Measurements from ENCODE around the gene PLAGL1.
A peak's percentile ranks its signal among the peaks of the same experiment; 100 is the strongest.

Gene PLAGL1

GRCh38 chr6:144008120-144008811 lies at the start of gene PLAGL1:
Gene PLAGL1, minus strand, starts transcription at chr6:144008259. Its CDS starts 60,123 bp downstream, at chr6:143948136.
- ATAC-seq (ENCODE audit: low read depth): peak; percentile 82
- H3K27me3 ChIP-seq (ENCODE audit: insufficient read depth, poor library complexity, severe bottlenecking): no peaks in the 10 kb centered on the region

GRCh38 chr6:144055121-144055931 lies 47.3 kb upstream of the PLAGL1 start:
- ATAC-seq (ENCODE audit: low read depth) (no peak), DNase-seq (ENCODE audit: low spot score) (no peak)
- Histone ChIP-seq H3K27me3 (ENCODE audit: insufficient read depth, poor library complexity, severe bottlenecking) (no peaks in the 10 kb centered on the region), H3K27ac (ENCODE audit: poor library complexity, severe bottlenecking) (no peak overlapping the region), H3K4me1 (ENCODE audit: insufficient read depth, poor library complexity, severe bottlenecking) (no peaks in the 10 kb centered on the region), H3K4me3 (ENCODE audit: severe bottlenecking) (no peak overlapping the region), H3K36me3 (ENCODE audit: low read depth) (no peaks in the 10 kb centered on the region), H3K9me3 (ENCODE audit: severe bottlenecking) (peaks cover 3% of the 10 kb centered on the region)
- no peak for TF ChIP-seq CTCF (IDR thresholded peaks at IDR 0.05; ENCODE audit: poor library complexity, severe bottlenecking)

More at GRCh38 chr6:144008120-144008811, at the start of gene PLAGL1:
- peak; percentile 60 for DNase-seq (ENCODE audit: low spot score)
- peaks cover 9% of the 10 kb centered on the region for H3K4me1 ChIP-seq (ENCODE audit: insufficient read depth, poor library complexity, severe bottlenecking)
- no peak for TF ChIP-seq CTCF (IDR thresholded peaks at IDR 0.05; ENCODE audit: poor library complexity, severe bottlenecking)
- H3K27ac ChIP-seq (ENCODE audit: poor library complexity, severe bottlenecking): peak within 1 kb of the TSS; percentile 17
- H3K9me3 ChIP-seq (ENCODE audit: severe bottlenecking): no peaks in the 10 kb centered on the region
- H3K36me3 ChIP-seq (ENCODE audit: low read depth): no peaks in the 10 kb centered on the region
- H3K4me3 ChIP-seq (ENCODE audit: severe bottlenecking): peak within 1 kb of the TSS; percentile 76

- DNase-seq (ENCODE audit: low spot score): no peak
- no peak overlapping the region for H3K4me3 ChIP-seq (ENCODE audit: severe bottlenecking)
These were observed 45.5 kb upstream of the PLAGL1 start for GRCh38 chr6:144053601-144054000.

GRCh38 chr6:144052488-144052887 lies 44.4 kb upstream of the PLAGL1 start:
- Histone ChIP-seq H3K27me3 (ENCODE audit: insufficient read depth, poor library complexity, severe bottlenecking) (no peaks in the 10 kb centered on the region), H3K36me3 (ENCODE audit: low read depth) (no peaks in the 10 kb centered on the region), H3K27ac (ENCODE audit: poor library complexity, severe bottlenecking) (no peak overlapping the region), H3K4me3 (ENCODE audit: severe bottlenecking) (no peak overlapping the region), H3K9me3 (ENCODE audit: severe bottlenecking) (peaks cover 3% of the 10 kb centered on the region), H3K4me1 (ENCODE audit: insufficient read depth, poor library complexity, severe bottlenecking) (no peaks in the 10 kb centered on the region)
- no peak for TF ChIP-seq CTCF (IDR thresholded peaks at IDR 0.05; ENCODE audit: poor library complexity, severe bottlenecking)
- DNase-seq (ENCODE audit: low spot score) (no peak), ATAC-seq (ENCODE audit: low read depth) (no peak)

More at GRCh38 chr6:144053601-144054000, 45.5 kb upstream of the PLAGL1 start:
- TF ChIP-seq CTCF (IDR thresholded peaks at IDR 0.05; ENCODE audit: poor library complexity, severe bottlenecking): no peak
- ATAC-seq (ENCODE audit: low read depth): no peak
- no peak overlapping the region for H3K27ac ChIP-seq (ENCODE audit: poor library complexity, severe bottlenecking)
- H3K27me3 ChIP-seq (ENCODE audit: insufficient read depth, poor library complexity, severe bottlenecking): no peaks in the 10 kb centered on the region
- H3K36me3 ChIP-seq (ENCODE audit: low read depth): no peaks in the 10 kb centered on the region
- no peaks in the 10 kb centered on the region for H3K4me1 ChIP-seq (ENCODE audit: insufficient read depth, poor library complexity, severe bottlenecking)
- peaks cover 3% of the 10 kb centered on the region for H3K9me3 ChIP-seq (ENCODE audit: severe bottlenecking)
